ENCODE data around the gene KCNT2.

- TF ChIP-seq ZNF561 (tag by site-specific recombination; IDR thresholded peaks at IDR 0.05; ENCODE audit: borderline replicate concordance) (no peak), CTCF (tag by site-specific recombination; IDR thresholded peaks at IDR 0.05) (no peak), SALL2 (tag by site-specific recombination; IDR thresholded peaks at IDR 0.05; ENCODE audit: borderline replicate concordance) (no peak), ELK4 (IDR thresholded peaks at IDR 0.05; ENCODE audit: borderline replicate concordance, low read depth, low read length) (no peak), KLF8 (tag by site-specific recombination; IDR thresholded peaks at IDR 0.05) (no peak), ZEB2 (tag by site-specific recombination; IDR thresholded peaks at IDR 0.05) (no peak), REST (tag by site-specific recombination; IDR thresholded peaks at IDR 0.05) (no peak), ZFP37 (tag by site-specific recombination; IDR thresholded peaks at IDR 0.05) (no peak)
Observed at GRCh38 chr1:196501760-196502428, 106.3 kb downstream of the KCNT2 start.
